ENCODE data around the gene CABP4.

GRCh38 chr11:67501854-67502253, 46.7 kb downstream of the CABP4 start:
- no peak for TF ChIP-seq POLR2AphosphoS5 (IDR thresholded peaks at IDR 0.05; ENCODE audit: low read length)
- TF ChIP-seq CTCF (IDR thresholded peaks at IDR 0.05 in 2 of 3, conservative IDR thresholded peaks at IDR 0.05 in 1 of 3; ENCODE audit: control insufficient read depth in 2 of 3, extremely low read depth in 1 of 3, insufficient read depth in 1 of 3, low read depth in 3 of 3, low read length in 3 of 3): no peak
- TF ChIP-seq RBBP5 (conservative IDR thresholded peaks at IDR 0.05): no peak
- TF ChIP-seq NR2C1 (IDR thresholded peaks at IDR 0.05): no peak
- TF ChIP-seq CBFB (IDR thresholded peaks at IDR 0.05; ENCODE audit: low read depth): no peak
- no peak for TF ChIP-seq RELB (IDR thresholded peaks at IDR 0.05; ENCODE audit: low read depth)
- no peak for TF ChIP-seq EP300 (IDR thresholded peaks at IDR 0.05; ENCODE audit: borderline replicate concordance in 1 of 2, control insufficient read depth in 1 of 2, low read depth in 2 of 2, low read length in 2 of 2)
- no peak for TF ChIP-seq RAD21 (IDR thresholded peaks at IDR 0.05; ENCODE audit: insufficient read depth, low read depth, low read length)
- no peak for TF ChIP-seq NR2F1 (conservative IDR thresholded peaks at IDR 0.05)
- no peak for TF ChIP-seq MAX (IDR thresholded peaks at IDR 0.05; ENCODE audit: low read depth, low read length)
- no peak for TF ChIP-seq RCOR1 (conservative IDR thresholded peaks at IDR 0.05; ENCODE audit: low read depth, low read length)
- no peak for TF ChIP-seq PKNOX1 (IDR thresholded peaks at IDR 0.05)
- no peak for TF ChIP-seq ZNF24 (IDR thresholded peaks at IDR 0.05)

Data from GM12878 (cell line).